CD1c-positive myeloid dendritic cell (primary cell): Measurements from ENCODE around the gene TLE4.

Experiments used
- DNase-seq: peaks from one replicate; pipeline ENCODE4 v3.0.0-alpha.2; 2016; ENCODE audit errors: extremely low spot score

Gene TLE4

GRCh38 chr9:79663878-79664277 lies 92.1 kb downstream of the TLE4 start:
- DNase-seq: no peak

DNA sequence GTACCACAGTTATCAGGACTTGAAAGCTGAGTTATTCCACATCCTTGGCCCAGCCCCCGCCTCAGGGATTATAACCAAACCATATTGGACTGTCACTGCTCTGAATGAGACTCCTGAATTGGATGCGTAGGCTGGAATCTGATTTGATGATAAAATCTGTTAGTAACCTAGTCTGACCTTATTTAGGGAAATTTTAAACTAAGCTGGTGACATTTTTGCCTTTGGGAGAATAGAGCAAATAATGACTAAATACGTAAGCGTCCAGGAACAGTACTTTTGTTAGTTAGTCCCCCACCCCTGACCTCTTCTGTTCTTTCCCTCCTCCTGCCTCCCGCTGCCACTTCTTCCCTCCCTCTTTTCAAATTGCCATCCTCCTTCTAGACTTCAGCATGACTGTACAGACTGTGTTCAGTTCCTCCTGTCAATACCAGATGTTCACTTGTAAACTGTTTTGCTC lies 92.6 kb downstream of the TLE4 start:
- DNase-seq: peak; percentile 23

GRCh38 chr9:79665369-79665768 lies 93.6 kb downstream of the TLE4 start:
- DNase-seq: no peak

GRCh38 chr9:79665931-79666330 lies 94.2 kb downstream of the TLE4 start:
- peak; percentile 41 for DNase-seq

DNA sequence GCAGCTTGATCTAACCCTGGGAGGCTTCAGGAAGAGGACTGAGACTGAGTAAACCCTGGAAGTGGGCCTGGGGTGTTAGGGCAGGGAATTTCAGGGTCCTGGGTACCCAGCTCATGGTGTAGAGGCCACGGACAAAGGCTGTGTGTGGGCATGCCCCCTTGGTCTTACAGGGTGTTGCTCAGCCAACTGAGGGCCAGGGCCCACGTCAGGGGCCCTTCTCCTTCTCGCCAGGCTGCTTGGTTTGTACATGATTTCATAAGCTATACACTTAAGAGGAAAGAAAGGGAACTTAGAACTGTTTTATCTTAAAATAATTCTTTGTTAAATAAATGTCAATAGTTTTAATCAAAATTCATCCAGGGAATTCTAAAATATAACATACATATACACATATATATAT lies 95.4 kb downstream of the TLE4 start:
- no peak for DNase-seq

DNA sequence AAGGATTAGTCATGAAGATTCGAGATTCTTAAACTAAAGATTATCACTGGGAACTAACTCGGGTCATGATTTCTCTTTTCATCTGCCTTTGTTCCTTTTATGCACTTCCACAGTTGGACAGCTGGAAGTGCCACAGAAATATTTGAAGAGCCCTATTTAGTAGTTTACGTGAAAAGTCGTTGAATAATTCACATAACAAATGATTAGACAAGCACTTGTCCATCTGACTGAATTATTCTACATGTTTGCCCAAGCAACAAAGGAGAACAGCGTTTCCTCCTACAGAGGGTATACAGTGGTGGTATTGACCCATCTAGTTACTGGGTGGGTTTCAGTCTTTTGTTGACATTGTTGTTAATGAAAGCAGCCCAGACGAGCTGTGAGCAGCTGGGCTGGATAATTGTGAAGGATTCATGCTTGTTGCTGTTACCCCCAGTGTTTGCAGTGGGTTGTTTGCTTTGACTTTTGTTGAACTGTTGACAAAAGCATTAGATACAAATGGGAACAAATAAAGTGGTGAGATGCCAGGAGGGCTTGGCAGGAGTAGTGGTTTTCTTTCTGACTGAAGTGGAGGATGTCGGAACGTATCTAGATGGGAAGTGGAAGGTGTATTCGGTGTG lies 96.2 kb downstream of the TLE4 start:
- DNase-seq: no peak

- no peak for DNase-seq
These were observed 97.2 kb downstream of the TLE4 start for GRCh38 chr9:79668956-79669355.

GRCh38 chr9:79670269-79670961 lies 98.7 kb downstream of the TLE4 start:
- DNase-seq: no peak

DNA sequence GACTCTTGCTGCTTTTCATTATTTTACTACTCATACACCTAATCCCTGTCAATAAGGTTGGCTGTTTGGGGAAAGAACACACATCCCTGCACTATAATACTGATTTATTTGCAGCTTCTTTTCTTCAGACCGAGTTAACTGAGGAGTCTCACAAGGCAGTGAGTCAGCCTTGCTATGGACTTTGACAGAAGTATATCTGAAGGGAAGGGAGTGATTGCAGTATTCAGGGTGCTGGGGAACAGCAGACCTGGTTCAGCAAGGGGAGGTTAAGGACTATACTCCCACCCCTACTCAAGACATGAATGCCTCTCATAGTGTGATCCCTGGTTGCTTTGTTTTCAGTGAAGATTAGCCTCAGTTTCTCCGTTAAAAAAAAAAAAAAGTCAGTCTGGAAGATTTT lies 99.8 kb downstream of the TLE4 start:
- DNase-seq: no peak

GRCh38 chr9:79672236-79672635 lies 100.5 kb downstream of the TLE4 start:
- no peak for DNase-seq

- DNase-seq: no peak
These were observed 101.1 kb downstream of the TLE4 start for GRCh38 chr9:79672891-79673290.

DNA sequence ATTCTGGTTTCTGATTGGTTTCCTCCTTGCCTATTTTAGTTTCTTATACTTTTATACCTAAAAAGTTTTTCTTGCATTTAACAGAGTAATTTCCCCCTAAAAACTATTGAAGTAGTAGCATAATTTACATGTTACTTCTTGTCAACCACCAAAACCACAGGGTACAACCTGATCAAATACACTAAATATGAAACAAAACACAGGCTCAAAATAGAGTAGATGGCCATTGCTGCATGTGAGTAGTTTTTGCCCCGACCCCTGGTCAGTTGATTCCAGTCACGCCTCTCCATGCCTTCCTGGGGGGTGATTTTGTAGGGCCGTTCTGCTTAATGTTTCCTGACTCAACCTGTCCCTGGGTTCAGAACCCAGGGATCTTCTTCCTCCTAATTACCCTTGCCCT lies 101.8 kb downstream of the TLE4 start:
- DNase-seq: no peak

- no peak for DNase-seq
These were observed 102.5 kb downstream of the TLE4 start for GRCh38 chr9:79674052-79674777.

GRCh38 chr9:79681576-79681975 lies 109.8 kb downstream of the TLE4 start:
- no peak for DNase-seq

DNA sequence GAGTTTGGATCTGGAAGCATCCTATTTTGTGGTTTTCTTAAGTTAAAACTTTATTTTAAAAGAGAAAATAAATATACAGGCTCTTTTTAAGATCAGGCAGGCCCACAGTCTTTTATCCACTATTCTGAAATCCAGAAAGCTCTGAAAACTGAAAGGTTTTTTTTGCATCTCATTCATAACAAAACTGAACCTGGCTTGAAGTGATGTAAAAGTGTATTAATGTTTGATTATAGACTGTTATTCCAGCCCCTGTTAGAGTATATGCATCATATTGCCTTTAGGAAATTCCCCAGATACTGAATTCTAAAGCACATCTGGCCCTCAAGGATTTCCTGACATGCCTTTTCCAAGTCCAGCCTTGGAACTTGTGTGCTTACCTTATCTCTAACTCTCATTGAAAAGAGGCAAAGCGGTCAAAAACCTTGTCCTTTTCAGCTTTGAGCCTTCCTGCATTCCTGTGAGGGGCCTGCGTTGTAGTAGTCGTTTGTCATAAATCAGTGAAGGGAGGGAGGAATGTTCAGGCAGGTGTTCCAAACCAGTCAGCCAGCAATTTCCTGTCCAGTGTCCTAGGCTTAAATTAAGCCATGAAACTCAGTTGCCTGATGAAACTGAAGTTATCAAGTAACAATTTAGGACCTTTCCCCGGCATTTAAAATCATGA lies 110.4 kb downstream of the TLE4 start:
- DNase-seq: no peak

DNA sequence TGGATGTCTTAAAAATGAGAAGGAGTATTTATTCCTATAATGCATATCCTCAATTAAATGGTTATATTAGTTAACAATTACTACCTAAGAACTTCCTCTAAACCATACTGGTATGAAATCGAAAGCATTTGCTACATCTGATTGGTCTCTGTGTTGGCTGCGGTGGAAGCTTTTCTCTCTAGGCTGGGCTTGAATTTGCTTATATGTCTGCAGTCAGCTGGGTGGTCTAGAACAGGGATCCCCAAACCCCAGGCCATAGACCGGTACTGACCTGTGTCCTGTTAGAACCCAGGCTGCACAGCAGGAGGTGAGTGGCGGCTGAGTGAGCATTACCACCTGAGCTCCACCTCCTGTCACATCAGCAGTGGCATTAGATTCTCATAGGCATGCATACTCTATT lies 112.3 kb downstream of the TLE4 start:
- no peak for DNase-seq

GRCh38 chr9:79684711-79685575 lies 113.2 kb downstream of the TLE4 start:
- DNase-seq: no peak

- DNase-seq: no peak
These were observed 113.8 kb downstream of the TLE4 start for GRCh38 chr9:79685577-79685976.

DNA sequence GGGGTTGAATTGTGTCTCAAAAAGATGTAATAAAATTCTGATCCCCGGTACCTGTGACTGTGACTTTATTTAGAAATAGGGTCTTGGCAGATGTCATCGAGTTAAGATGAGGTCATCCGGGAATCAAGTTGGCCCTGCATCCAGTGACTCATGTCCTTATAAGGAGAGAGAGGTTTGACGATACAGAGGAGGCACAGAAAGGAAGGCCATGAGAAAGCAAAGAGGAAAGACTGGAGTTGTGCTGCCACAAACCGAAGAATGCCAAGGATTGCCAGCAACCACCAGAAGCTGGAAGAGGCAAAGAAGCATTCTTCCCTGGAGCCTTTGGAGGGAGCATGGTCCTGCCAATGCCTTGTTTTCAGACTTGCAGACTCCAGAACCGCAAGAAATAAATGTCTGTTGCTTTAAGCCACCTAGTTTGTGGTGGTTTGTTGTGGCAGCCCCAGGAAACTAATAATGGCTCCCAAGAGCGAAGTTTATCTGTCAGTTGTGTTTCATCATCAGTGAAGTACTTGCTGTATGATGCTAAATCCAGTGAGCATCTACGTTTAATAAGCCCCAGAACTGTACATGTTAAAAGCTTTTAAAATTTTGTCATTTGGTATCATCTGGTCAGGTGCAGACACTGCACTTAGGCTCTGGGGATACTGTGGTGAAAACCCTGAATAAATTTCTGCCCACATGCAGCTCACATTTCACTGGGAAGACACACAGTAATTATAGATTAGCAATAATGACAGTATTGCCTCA lies 114.8 kb downstream of the TLE4 start:
- DNase-seq: no peak

DNA sequence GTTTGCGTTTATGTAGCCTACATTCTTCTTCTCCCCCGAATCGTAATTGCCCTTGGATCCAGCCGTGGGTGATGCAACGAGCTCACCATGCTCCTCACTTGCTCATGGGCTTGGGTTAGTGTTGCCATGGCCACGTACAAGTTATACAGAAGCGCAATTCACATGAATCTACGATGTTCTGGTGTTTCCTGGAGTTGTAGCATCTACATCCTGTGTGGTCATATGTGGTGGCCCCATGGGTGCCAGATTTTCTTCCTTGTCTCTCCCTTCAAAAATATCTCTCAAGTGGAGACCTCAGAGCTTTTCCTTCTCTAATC lies 115.3 kb downstream of the TLE4 start:
- DNase-seq: no peak

- no peak for DNase-seq
These were observed 116.6 kb downstream of the TLE4 start for GRCh38 chr9:79688363-79688762.
